Neural progenitor cell (in vitro differentiated cells): ENCODE results near the gene ASXL1.

ENCODE experiments used
- EZH2phosphoT487 ChIP-seq: fragments of 200-600 bp; sonication (generic); IDR thresholded peaks from 2 replicates; pipeline ENCODE4 v1.6.1; 2017; ENCODE audit warnings: antibody characterized with exemption
- TF ChIP-seq, protein P1 (sequence below): fragments of 200-600 bp; sonication (generic); IDR thresholded peaks from 2 replicates; pipeline ENCODE4 v1.5.1; 2017; ENCODE audit warnings: antibody characterized with exemption, mild to moderate bottlenecking

DNA sequence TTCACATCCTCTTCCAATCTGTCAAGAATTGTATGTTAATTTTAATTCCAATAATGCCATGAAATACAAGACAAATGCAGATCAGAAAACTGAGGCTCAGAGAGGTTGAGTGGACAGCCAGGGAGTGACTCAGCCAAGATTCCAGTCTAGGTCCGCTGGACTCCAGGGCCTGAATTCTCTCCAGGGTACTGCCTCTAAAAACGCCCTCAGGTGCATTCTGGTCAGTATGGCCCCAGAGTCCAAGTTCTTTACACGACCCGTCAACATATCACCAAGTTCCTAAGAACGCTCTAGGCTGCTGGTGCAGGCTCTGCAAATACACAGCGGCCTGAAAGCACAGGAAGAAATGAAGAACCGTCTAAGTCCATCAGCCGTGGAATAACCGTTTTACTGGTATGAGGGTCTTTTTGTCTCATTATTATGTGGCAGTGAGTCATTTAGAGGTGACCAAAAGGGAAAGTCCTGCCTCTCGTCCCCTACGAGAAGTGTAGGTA lies 709 bp upstream of the ASXL1 start:
- TF ChIP-seq, protein P1, sequence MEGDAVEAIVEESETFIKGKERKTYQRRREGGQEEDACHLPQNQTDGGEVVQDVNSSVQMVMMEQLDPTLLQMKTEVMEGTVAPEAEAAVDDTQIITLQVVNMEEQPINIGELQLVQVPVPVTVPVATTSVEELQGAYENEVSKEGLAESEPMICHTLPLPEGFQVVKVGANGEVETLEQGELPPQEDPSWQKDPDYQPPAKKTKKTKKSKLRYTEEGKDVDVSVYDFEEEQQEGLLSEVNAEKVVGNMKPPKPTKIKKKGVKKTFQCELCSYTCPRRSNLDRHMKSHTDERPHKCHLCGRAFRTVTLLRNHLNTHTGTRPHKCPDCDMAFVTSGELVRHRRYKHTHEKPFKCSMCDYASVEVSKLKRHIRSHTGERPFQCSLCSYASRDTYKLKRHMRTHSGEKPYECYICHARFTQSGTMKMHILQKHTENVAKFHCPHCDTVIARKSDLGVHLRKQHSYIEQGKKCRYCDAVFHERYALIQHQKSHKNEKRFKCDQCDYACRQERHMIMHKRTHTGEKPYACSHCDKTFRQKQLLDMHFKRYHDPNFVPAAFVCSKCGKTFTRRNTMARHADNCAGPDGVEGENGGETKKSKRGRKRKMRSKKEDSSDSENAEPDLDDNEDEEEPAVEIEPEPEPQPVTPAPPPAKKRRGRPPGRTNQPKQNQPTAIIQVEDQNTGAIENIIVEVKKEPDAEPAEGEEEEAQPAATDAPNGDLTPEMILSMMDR = no peak
- TF ChIP-seq EZH2phosphoT487 = no peak
